Erythroblast (primary cell): ENCODE measurements around the gene EPS8L2.

Experiments used
- GATA1 ChIP-seq: IDR thresholded peaks from 2 replicates; pipeline ENCODE4 v1.6.1; 2011; ENCODE audit warnings: low read depth, mild to moderate bottlenecking, control low read depth, low read length, moderate library complexity
- POLR2A ChIP-seq: IDR thresholded peaks from 2 replicates; pipeline ENCODE4 v1.6.1; 2011; ENCODE audit warnings: mild to moderate bottlenecking, low read length

- TF ChIP-seq POLR2A: no peak
- no peak for TF ChIP-seq GATA1
Measured at GRCh38 chr11:708511-708910, 2.5 kb downstream of the EPS8L2 start.
